ENCODE measurements around the gene SOX12. TPM values are rescaled to one million over a fixed set of nuclear protein-coding genes. Genes with fewer than 3 reads are reported as not detected.

The SOX12 gene
- total RNA-seq, 2 experiments from 2014 or later = 6.0 to 6.4 TPM

Other genes starting within 250 kb of the SOX12 start
- not detected for gene DEFB125, start 237.9 kb upstream of the SOX12 start, total RNA-seq
- gene DEFB126, start 183.0 kb upstream of the SOX12 start, total RNA-seq = not detected
- gene DEFB127, start 168.1 kb upstream of the SOX12 start, total RNA-seq = not detected
- not detected for gene DEFB128, start 135.8 kb upstream of the SOX12 start, total RNA-seq
- not detected for gene DEFB129, start 98.3 kb upstream of the SOX12 start, total RNA-seq
- gene DEFB132, start 67.8 kb upstream of the SOX12 start, total RNA-seq = not detected
- gene C20orf96, start 34.8 kb upstream of the SOX12 start, total RNA-seq = 1 to 10 TPM; 5.1 to 6.8 TPM
- 10 to 100 TPM; 13.6 to 15.6 TPM for gene ZCCHC3, start 28.0 kb upstream of the SOX12 start, total RNA-seq
- gene NRSN2, start 21.6 kb downstream of the SOX12 start, total RNA-seq = 1 to 10 TPM; 3.9 to 4.2 TPM
- 10 to 100 TPM; 47.4 to 49.2 TPM for gene TRIB3, start 55.2 kb downstream of the SOX12 start, total RNA-seq
- gene RBCK1, start 82.7 kb downstream of the SOX12 start, total RNA-seq = 100 to 1,000 TPM; 150 to 160 TPM
- gene TBC1D20, start 137.0 kb downstream of the SOX12 start, total RNA-seq = 10 to 100 TPM; 16.2 to 17.4 TPM
- gene CSNK2A1, start 218.2 kb downstream of the SOX12 start, total RNA-seq = 100 to 1,000 TPM; 164 to 167 TPM

All from activated naive CD4-positive, alpha-beta T cell treated with anti-CD3 and anti-CD28 coated beads for 36 hours (primary cell).